ENCODE results near the gene PRG2.

PRG2 gene

GRCh38 chr11:57426439-57426928 is 36.0 kb upstream of the PRG2 start:
- TF ChIP-seq, protein P1, sequence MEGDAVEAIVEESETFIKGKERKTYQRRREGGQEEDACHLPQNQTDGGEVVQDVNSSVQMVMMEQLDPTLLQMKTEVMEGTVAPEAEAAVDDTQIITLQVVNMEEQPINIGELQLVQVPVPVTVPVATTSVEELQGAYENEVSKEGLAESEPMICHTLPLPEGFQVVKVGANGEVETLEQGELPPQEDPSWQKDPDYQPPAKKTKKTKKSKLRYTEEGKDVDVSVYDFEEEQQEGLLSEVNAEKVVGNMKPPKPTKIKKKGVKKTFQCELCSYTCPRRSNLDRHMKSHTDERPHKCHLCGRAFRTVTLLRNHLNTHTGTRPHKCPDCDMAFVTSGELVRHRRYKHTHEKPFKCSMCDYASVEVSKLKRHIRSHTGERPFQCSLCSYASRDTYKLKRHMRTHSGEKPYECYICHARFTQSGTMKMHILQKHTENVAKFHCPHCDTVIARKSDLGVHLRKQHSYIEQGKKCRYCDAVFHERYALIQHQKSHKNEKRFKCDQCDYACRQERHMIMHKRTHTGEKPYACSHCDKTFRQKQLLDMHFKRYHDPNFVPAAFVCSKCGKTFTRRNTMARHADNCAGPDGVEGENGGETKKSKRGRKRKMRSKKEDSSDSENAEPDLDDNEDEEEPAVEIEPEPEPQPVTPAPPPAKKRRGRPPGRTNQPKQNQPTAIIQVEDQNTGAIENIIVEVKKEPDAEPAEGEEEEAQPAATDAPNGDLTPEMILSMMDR (IDR thresholded peaks at IDR 0.05; ENCODE audit: extremely low read depth, insufficient read depth, missing control alignments), result no peak
- DNase-seq (ENCODE audit: low spot score), result no peak
- in situ Hi-C loops (cut with MboI; ENCODE audit: low pct_unique_long_range_greater_than_20kb, low sequenced_read_pairs, unreplicated experiment), result no loop called here

DNA sequence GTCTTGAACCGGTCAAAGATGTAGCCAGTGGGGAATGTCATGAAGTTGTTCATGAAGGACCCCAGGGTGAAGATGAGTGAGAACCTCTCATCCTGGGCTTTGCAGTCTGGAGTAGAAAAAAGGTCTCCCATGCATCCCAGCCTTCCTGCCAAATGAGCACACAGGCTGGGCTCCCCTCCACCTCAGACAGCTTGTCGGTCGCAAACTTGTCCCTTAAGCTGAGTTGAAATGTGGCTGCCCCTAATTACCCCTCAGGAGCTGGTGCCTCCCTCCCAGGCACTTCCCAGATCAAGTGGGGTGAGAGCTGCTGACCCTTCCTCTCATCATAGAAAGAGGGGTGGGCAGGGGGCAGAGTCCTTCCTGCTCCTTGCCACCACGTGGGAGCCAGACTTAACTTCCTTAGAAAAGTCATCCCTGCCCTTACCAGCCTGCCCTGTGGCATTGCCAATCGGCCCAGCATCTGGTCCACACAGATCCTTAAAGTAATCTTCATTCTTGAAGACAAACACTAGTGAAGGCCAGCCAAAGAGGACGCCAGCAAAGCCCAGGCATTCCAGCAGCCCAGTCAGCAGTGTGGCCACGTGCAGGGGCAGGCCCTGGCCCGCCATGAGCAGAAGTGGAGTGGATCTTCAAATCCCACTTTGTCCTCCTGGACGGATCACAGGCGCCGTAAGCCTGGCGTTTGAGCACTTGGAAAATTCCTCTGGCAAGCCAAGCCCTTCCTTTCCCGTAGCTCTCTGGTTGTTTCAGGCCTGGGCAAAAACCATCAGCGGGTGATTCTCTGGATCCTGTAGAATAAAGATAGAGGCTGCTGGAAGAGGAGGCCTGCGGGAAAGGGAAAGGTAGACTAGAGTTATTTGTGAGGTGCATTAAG is 35.4 kb upstream of the PRG2 start:
- in situ Hi-C loops (cut with MboI; ENCODE audit: low pct_unique_long_range_greater_than_20kb, low sequenced_read_pairs, unreplicated experiment), result no loop called here
- no peak for DNase-seq (ENCODE audit: low spot score)
- TF ChIP-seq, protein P1 (IDR thresholded peaks at IDR 0.05; ENCODE audit: extremely low read depth, insufficient read depth, missing control alignments), result no peak

DNA sequence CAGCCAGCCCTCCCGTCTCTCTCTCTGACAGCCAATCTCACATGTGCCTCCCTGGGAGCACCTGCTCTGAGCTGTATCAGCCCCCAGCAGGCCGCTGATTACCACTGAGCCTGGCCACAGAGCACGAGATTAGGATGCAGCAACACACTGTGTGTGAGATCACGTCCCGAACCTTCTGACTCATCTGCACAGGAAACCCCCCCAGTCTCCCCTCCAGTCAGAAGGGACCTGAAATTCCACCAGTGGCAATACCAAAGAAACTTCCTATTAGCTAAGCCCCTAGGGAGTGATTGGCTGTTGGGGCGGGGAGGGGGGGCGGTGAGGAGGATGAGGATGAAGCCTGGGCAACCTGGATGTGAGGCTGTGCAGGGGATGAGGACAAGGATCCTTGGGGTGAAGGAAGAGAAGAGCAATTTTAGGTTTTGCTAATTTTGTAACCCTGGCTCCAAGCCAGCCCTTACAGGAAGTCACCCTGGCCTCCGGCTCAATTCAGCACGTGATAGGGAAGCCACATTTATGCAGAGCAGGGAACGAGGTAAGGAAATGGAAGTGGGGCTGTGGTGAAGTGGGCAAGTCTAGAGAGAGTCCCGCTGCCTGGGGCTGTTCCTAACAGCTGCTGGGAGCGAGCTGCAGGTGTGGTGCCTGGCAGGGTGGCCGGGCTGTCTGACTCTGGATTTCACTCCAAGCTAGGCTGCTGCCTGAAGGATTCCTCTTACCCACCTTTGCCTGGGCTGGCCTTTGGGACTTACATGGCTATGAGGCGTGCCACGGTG is 34.5 kb upstream of the PRG2 start:
- in situ Hi-C loops (cut with MboI; ENCODE audit: low pct_unique_long_range_greater_than_20kb, low sequenced_read_pairs, unreplicated experiment), result no loop called here
- DNase-seq (ENCODE audit: low spot score), result peak; percentile 85
- TF ChIP-seq, protein P1 (IDR thresholded peaks at IDR 0.05; ENCODE audit: extremely low read depth, insufficient read depth, missing control alignments), result no peak

GRCh38 chr11:57424137-57424791 is 33.8 kb upstream of the PRG2 start:
- TF ChIP-seq, protein P1 (IDR thresholded peaks at IDR 0.05; ENCODE audit: extremely low read depth, insufficient read depth, missing control alignments), result no peak
- in situ Hi-C loops (cut with MboI; ENCODE audit: low pct_unique_long_range_greater_than_20kb, low sequenced_read_pairs, unreplicated experiment), result no loop called here
- no peak for DNase-seq (ENCODE audit: low spot score)

DNA sequence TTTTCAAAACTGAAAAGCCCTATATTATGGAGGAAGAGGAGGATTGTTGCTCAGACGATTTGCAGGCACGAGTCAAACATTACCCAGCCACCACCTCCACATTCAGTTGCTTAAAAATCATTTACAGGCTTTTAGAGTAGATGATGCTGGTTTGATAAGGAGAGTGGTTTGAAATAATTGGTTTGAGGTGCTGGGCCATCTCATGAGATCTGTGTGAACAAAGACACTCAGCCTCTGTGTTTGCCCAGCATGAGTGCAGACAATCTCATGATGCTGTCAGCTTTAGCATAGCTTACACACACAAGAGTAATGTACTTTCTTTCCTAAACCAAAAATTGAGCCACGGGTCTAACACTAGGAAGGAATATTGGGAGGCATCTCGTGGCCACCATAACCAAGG is 32.2 kb upstream of the PRG2 start:
- TF ChIP-seq, protein P1 (IDR thresholded peaks at IDR 0.05; ENCODE audit: extremely low read depth, insufficient read depth, missing control alignments), result no peak
- no peak for DNase-seq (ENCODE audit: low spot score)
- in situ Hi-C loops (cut with MboI; ENCODE audit: low pct_unique_long_range_greater_than_20kb, low sequenced_read_pairs, unreplicated experiment), result no loop called here

DNA sequence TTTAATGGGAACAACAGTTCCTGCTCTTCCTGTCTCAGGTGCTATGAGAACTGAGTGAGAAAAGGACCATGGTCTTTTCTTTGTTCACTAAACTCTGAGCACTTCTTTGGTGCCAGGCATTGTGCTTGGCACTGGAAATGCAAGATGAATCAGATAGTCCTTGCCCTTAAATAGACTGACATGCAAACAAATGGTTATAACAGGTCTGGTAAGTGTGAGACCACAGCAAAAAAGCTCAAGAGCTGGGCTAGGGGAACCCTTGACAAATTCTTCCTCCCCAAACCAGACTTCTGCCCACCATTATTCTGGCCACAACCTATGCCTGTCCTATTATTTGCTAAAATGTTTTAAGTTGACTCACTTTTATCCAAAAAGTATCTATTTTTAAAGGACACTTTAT is 31.4 kb upstream of the PRG2 start:
- in situ Hi-C loops (cut with MboI; ENCODE audit: low pct_unique_long_range_greater_than_20kb, low sequenced_read_pairs, unreplicated experiment), result no loop called here
- DNase-seq (ENCODE audit: low spot score), result no peak
- TF ChIP-seq, protein P1 (IDR thresholded peaks at IDR 0.05; ENCODE audit: extremely low read depth, insufficient read depth, missing control alignments), result no peak

Data from GM13977 (cell line).